Stimulated activated CD4-positive, alpha-beta T cell treated with anti-CD3 and anti-CD28 coated beads, Interleukin-4, amount 100 ng/mL, for 1 hour (primary cell): ENCODE measurements around the gene ANKMY1.

Experiments
- DNase-seq: peaks from one replicate; pipeline ENCODE4 v3.0.0-alpha.2; 2020

The ANKMY1 gene

DNA sequence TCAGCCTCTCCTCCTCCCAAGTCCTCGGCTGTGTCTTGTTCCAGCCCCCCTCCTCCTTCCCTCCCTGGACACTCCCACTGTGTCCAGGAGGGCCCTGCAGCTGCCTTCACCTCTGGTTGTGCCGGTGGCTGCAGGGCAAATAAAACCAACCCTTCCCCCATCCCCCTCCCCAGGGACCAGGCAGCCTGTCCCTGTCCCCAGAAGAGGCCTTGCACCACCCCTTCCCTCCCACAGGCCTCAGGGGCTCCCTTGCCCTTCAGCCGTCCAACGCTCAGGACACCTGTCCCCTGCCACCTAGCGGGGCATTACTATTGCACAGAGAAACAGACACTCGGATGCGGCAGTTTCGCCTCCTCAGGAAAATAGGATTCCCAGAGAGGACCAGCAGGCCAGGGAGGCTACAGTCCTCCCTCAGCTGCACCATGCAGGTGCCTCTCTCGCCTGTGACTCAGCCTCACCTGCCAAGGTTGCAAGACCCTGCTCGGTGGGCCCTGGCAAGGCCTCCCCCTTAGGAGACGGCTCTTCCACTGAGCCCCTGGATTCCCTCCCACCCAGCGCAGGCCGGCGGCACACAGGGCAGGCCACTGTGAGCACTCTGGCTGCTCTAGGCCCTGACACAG lies 127.8 kb downstream of the ANKMY1 start:
- no peak for DNase-seq
